ENCODE results near the gene TMEM80.

DNA sequence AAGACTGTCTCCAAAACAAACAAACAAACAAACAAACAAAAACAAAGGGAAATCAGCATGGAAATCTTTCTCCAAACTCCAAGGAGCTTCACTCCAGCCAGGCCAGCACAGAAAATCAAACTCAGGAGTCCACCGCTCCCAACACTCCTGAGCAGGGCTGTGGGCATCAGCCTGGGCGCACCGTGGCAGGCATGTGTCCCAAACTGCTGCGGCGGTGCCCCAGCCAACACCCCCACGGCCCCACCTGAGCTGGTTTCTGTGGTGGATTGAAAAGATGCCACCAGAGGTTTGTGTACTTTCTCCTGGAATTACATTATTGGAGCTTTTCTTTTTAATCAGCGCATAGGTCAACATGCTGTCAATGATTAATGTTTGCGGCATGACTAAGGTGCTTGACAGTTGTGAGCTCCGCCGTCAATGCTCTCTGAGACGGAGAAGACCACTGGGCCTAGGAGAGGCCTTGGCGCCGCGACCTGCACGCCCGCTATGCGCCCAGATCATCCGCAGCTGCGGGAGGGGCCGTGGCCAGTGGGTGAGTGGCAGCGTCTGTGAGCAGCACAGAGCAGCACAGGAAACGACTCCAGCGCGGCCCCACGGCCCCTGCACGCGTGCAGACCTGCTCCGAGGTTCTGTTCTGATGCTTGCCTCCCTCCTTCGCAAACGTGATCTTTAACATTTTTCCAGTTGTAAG, 40.4 kb upstream of the TMEM80 start:
- TF ChIP-seq POLR2A (IDR thresholded peaks at IDR 0.05) = no peak
- TF ChIP-seq, protein P1, sequence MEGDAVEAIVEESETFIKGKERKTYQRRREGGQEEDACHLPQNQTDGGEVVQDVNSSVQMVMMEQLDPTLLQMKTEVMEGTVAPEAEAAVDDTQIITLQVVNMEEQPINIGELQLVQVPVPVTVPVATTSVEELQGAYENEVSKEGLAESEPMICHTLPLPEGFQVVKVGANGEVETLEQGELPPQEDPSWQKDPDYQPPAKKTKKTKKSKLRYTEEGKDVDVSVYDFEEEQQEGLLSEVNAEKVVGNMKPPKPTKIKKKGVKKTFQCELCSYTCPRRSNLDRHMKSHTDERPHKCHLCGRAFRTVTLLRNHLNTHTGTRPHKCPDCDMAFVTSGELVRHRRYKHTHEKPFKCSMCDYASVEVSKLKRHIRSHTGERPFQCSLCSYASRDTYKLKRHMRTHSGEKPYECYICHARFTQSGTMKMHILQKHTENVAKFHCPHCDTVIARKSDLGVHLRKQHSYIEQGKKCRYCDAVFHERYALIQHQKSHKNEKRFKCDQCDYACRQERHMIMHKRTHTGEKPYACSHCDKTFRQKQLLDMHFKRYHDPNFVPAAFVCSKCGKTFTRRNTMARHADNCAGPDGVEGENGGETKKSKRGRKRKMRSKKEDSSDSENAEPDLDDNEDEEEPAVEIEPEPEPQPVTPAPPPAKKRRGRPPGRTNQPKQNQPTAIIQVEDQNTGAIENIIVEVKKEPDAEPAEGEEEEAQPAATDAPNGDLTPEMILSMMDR (IDR thresholded peaks at IDR 0.05 in 8 of 11, conservative IDR thresholded peaks at IDR 0.05 in 3 of 11) = no peak
